GOT3 (cell line): ENCODE data around the gene TAF15.

Source experiments
- DNase-seq: peaks from one replicate; lab custom pipeline; 2025; ENCODE audit warnings: mixed read lengths; lab: John Stamatoyannopoulos, UW

The TAF15 gene

DNA sequence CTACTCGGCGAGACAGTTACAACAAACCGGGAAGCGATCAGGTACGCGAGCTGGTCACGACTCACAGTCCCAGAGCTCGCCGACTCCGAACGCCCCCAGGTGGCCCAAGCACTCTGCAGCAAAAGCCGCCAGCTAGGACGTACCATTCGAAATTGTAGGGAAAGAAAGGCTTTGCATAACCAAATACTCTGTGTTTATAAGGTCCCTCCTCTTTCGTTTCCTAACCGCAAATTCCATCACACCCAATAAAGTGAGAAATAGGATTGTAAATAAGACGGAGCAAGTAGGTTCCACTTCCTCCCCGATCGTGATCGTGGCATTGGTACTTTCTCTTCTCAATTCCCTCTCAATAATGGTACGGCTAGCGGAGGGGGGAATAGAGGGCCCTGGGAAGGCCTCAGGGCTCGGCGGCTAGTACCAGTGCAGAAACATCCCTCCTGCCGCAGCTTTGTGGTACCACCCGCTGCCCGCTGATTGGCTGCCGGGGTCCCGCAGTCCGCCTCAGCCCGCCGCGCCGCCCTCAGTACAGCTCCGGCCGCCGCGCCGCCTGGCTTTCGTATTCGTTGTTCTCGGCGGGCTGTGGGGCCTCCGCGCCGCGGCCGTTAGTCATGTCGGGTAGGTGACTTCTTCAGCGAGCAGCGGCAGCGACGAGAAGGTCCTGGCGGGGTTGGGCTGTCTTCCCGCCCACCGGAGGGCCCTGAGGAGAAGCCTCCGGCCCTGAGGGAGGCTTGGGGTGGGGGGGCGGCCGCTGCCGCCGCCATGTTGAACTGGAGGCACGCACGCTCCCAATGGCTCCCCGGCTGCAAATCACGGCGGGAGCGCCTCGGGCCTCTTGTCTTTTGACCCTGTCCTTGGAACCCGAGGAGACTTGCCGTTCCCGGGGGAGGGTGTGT lies at the start of gene TAF15:
Gene TAF15 (plus strand): TSS at position 523 of the 893 bp plus-strand sequence. CDS start 86 bp downstream, at position 609.
- DNase-seq = peak; percentile 89

DNA sequence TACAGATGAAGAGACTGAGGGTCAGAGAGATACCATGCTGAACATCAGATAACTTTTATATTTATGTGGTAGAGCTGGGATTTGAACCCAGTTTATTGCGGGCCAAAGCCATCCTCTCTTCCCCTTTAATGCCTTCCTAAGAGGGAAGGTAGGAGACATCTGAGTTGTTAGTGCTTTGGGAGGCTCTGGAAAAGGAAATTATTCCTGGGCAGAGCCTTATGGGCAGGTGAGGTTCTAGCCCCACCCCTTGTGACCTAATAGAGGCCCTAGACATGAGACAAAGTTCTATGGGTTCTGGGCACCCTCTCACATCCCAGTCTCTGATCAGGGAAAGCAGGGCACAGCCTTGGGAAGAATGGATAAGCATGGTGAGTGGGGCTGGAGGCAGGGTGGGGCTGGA lies 48.7 kb upstream of the TAF15 start, which contains the start of gene C17orf50:
Gene C17orf50 (plus strand): TSS at position 301 of the 400 bp plus-strand sequence. CDS start 55 bp downstream, at position 356.
- DNase-seq = no peak

DNA sequence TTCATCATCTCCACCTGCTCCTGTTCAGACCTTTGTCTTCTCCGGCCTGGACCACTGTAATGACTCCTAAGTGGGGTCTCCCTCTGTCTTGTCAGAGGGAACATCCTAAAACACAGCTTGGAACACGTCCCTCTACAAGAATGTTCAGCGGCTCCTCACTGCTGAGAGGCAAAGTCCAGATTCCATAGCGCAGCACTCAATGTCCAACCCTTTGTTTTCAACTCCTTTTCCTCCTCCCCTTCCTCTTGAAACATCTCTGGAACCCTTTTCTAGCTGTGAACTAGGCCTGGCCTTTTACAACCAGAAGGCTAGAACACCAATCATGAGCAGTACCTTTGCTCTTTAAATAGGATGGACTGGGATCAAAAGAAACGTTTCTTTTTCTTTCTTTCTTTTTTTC lies 47.7 kb upstream of the TAF15 start:
- DNase-seq = no peak

DNA sequence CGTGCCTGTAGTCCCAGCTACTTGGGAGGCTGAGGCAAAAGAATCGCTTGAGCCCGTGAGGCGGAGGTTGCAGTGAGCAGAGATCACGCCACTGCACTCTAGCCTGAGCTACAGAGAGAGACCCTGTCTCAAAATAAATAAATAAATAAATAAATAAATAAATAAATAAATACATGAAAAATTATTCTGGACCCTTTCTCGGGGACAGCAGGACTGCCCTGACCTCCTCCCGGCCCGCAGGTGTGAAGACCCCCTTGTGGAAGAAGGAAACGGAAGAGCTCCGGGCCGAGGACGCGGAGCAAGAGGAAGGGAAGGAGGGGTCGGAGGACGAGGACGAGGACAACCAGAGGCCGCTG lies 45.5 kb upstream of the TAF15 start:
- DNase-seq = no peak

DNA sequence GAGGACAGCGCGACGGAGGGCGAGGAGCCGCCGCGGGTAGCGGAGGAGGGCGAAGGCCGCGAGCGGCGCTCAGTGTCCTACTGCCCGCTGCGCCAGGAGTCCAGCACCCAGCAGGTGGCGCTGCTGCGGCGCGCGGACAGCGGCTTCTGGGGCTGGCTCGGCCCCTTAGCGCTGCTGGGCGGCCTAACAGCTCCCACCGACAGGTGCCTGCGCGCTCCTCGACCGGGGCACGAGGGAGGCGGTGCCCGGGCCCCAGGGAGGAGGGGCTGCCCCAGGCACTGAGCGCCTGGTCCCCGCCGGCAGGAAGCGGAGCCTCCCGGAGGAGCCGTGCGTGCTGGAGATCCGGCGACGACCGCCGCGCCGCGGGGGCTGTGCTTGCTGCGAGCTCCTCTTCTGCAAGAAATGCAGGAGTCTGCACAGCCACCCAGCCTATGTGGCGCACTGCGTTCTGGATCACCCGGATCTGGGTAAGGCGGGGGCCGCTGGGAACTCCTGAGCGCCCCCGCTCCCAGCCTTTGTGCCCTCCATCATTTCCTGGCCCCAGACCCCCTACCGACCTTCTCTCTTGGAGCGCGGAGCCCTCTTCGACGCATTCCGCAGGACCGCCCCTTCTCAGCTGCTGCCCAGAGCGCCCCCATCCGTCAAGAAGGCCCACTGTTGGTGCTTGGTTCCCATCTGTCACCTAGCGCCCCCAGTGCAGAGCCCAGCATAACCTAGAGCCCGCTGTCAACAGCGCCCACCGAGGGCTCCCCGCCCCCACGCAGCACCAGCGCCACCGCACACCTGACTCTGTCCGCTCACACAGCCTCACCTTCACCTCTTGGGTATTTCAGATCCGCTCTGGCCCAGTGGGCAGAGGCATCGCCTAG lies 44.9 kb upstream of the TAF15 start:
- DNase-seq = peak; percentile 70

DNA sequence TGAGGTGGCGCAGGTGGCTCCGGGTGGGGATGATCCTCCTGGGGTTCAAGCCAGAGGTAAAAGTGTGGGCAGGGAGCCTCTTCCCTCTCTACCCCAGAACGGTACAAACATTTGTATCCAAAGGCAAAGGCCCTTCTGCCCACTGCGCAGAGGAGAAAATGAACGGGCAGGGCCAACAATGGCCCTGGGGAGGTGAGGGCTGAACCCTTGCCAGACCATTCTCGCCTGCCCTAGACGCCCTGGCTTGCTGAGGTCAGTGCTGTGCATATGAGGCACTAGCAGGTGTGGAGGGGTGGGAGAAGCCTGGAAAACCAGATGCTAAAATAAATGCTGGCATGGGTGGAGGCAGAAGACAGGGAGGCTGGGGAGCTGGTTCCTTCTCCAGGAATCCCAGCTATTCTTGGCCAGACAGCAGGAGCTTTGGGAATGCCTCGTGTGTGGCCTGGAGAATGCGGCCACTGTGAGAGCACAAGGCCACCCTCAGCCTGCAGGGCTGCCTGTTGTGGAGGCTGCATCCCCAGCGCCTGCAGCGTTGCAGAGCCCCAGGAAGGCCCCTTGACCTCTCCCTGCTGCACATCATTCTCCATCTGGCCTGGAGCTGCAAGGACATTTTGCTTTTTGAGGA lies 44.1 kb upstream of the TAF15 start:
- no peak for DNase-seq

DNA sequence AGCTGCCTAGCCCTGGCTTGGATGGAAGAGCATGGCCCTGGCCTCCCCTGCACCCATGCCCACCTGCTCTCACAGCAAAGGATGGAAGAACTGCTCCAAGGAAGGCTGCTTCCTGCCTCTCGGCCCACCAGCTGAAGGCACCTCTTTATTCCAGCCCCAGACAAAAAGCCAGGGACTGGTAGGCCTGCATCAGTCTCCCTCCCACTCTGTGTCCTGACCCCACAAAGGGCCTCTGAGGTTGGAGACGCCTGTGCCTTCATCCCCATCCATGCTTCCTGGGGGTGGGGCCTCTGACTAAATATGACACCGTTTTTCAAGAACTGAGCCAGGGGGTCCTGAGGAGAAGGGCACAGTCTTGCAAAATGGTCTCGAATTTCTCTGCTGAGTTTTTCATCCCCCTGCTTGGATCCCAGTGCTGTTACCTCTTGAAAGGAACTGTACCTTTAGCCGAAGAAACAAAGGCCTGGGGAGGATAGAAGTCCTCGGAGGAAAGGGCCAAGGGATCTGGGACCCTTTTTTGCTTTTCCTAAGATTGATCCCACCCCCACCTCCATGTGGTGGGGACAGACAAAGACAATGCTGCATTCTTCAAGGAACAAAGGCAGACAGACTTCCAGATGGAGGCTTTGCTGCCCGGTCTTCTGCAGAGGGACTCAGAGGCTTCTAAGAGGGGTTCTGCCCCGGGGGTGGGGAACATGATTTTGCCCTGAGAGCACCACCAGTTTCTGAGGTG lies 43.4 kb upstream of the TAF15 start:
- DNase-seq = no peak

DNA sequence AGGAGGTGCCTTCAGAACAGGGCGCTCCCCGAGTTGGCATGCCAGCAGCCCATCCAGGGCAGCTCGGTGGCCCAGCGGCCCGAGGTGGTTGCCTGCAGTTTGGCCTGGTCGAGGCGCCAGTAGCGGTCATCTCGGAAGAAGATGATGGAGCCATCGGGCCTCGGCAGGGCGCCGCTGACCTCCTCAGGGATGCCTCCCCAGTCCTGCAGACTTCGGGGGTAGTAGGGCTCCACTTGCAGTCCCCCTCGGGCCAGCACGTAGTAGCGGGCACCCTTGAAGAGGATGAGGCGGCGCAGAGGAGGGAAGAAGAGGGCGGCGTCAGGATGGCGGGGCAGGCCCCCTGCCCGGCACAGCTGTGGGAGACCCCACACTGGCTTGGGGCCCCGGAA lies 42.8 kb upstream of the TAF15 start:
- DNase-seq = no peak

DNA sequence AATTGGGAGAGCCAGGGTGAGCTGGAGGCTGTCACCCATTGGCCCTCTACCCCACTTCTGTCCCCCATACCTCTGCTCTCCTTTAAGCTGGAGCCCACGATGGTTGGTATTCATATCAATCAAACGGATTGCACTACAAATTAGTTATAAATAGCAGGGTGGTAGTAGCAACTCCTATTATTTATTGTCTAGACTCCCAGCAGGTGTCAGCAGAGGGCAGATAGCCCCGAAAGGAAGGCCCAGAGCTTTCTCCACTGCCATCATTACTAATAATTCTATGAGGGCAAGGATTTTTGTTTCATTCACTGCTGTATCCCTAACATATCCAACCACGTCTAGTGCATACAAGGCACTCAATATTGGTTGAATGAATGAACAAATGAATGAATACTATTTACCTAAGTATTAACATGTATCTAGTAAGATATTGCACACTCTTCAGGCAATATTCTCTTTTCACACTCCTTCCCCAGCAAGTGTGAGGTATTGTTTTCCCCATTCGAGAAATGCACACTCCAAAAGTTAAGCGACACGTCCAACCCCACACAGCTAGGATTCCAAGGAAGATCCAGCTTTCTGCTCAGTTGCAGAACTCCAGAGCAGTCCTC lies 42.3 kb upstream of the TAF15 start:
- no peak for DNase-seq

DNA sequence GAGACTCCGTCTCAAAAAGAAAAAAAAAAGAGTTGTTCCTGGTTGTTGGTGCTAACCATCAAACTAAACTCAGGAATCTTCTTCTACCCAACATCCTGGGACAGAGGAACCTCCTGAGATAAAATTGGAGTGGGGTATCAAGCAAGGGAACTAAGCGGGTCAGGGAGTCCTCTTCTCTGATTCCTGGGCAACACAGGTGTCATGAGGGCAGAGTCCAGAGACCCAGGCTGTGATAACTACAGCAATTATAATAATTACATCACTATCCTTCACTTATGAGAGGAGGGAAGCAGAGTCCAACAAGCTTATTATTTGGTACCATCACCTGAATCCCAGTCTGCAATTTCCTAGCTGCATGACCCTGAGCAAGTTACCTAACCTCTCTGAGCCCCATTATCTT lies 40.5 kb upstream of the TAF15 start:
- DNase-seq = no peak

DNA sequence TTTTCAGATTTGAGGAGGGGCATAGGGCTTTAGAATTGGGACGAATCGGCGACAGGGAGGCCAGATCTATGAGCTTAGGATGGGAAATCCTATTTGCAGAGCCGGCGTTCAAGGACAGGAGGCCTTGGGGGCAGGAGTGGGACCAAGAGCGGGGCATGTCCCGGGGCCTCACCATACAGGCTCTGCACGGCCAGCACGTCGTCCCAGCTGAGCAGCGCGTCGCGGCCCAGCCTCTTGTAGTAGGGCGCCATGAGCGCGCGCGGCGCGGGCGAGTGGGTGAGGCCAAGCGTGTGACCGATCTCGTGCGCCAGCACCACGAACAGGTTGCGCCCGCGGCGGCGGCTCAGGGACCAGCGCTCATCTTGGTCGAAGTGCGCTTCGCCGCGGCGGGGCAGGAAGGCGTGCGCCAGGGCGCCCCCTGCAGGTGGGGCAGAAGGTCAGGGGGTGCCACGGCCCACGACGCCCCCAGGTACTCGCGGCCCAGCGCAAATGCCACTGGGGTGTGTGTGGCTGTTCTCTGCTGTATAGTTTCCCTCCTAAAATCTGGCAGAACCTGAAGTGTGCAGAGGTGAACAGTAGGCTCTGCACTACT lies 39.3 kb upstream of the TAF15 start:
- DNase-seq = no peak

DNA sequence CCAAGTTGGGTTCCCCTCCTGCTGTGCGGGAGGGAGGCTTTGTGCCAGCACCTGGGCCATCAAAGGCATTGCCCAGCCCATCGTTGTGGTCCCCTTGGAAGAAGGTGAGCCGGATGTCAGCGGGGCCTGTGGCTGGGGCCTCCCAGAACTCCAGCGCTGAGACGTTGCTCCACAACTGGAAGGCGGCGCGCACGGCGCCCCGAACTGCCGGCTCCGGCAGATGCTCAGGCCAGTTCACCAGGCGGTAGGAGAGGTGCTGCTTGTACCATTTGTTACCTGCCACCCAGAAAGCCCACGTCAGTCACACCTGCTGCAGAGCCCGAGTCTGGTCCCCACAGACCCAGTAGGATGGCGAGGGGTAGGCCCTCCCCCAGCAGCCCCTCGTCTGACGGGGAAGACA lies 36.2 kb upstream of the TAF15 start:
- no peak for DNase-seq

DNA sequence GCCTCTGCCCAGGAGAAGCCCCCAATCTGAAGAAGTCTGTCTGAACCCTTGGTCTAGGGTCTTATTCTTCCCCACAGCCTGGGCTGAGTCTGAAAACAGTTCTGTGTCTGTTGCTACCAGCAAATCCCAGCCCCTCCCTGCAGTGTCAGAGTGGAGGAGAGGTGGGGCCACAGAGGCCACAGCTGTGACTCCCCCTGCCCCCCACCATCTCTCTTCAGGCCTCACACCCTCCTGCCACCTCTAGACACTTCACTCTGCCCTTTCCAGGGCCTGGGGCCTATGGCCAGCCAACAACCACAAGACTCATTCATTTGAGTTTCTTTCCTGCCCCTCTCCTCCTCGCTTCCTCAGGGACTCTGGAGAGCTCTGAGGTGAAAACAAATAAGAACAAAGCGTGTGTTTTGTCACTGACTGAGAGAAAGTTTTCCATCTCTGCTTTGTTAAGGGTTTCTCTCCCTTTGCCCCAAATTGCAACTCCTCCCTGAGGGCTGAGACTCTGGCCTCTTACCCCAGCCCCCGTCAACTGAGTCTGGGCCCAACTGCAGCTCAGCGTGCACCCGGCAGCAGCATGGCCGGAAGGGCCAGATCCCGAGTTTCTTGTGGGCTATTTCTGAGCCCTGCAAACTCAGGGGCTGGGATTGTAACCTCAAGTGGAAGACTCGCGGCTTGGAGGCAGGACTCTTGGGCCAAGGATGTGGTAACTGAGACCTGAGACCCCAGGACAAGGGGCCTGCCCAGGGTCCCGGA lies 35.4 kb upstream of the TAF15 start:
- DNase-seq = no peak

DNA sequence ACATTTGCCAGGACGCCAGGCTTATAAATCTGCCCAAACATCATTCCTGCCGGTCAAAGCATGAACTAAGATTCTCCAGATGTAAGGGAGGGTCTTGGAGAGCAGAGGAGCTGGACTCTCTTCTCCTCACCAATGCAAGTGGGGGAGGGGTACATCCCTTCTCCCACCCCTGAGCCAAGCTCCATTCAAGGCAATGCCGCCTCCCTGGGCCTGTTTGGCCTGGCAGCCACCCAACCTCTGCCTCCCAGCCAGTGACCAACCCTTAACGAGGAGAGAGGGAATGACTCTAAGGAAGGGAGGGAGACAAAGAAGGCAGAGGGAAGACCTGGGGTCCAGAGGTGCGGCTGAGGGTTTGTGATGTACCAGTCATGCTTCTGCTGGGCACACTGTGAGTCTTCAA lies 34.8 kb upstream of the TAF15 start:
- no peak for DNase-seq

DNA sequence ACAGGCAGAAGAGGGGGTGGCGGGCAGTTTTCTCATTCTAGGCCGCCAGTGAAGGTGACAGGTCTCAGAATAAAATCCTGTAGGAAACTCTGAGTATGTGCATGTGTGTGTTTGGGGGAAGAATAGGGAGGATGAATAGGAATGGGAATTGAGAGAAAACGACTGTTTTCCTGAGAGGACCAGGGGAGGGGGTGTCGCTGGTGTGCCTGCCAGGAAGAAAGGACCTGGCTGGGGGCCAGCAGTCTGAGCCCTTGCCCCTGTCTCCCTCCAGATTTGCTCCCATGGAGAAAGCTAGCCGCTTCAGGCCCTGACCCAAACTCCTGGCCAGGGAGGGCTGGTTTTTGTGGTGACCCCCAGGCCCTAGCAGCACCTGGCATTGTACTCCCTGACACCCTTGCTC lies 34.2 kb upstream of the TAF15 start:
- DNase-seq = no peak

DNA sequence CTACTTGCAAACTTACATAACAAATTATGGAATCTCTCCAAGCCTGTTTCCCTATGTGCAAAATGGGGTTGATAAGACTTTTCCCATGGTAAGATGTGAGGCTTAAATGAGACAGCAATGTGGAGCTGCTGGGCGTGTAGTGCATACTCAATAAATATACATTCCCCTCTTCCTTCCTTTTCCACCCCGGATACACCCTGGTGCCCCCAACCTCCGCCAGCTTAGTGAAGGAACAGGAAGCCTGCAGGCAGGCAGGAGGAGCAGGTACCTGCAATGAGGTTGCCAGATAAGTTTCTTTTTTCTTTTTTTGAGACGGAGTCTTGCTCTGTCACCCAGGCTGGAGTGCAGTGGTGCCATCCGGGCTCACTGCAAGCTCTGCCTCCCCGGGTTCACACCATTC lies 33.7 kb upstream of the TAF15 start:
- no peak for DNase-seq

DNA sequence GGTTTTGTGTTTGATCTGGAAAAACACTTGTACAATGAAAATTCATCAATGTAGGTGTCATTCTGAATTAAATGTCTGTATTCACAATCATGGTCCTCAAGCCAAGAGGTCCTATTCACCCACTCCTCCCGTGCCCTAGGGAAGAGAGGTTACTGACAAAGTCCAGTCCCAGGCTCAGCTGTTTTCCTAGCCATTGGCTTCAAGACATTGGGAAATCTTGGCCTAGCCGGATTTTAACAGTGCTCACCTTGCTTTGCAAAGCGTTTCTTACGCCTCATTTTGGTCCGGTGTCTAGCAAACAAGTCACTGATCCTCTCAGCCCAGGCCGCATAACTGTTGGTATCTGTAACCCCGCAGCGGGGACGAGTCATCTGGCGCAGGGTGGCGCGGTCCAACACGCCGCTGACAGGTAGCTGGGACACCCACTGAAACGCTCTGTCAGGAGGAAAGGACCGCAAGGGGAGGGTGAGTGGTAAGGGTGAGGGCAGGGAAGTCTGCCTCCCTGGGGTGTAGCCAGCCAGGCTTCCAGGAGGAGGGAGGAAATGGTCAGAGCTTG lies 30.6 kb upstream of the TAF15 start:
- DNase-seq = no peak

DNA sequence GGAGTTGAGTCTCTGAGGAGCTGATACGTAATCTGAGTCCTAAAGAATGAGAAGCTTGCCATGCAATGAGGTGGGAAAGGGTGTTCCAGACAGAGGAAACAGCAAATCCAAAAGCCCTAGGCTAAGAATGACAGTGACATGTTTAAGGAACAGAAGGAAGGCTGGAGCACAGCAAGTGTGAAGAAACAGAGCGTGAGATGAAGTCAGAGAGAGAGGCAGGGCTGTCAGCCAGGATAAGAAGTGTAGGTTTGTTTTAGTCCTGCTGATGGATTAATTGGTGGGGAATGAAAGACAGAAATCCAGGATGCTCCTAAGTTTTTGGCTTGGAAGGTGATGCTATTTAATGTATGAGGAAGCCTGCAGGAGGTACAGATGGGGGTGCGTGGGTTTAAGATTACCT lies 28.3 kb upstream of the TAF15 start:
- DNase-seq = no peak

DNA sequence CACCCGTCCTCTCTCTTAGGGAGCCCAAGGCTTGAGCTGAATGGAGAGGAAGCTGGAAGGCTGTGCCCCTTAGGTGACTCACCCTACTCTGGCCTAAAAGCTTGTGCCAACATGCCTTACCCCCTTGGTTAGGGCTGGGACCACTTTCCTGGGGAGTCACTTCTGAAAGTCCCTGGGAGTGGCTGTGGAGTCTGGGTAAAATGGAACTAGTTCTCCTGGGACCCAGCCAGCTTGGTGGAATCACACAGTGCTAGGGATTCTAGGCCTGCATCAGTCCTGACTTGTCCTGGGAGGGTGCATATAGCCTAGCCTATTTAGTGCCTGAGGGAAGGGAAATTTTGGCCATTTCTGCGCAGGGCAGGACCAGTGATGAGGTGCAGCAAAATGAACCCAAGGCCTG lies 24.4 kb upstream of the TAF15 start:
- DNase-seq = no peak

DNA sequence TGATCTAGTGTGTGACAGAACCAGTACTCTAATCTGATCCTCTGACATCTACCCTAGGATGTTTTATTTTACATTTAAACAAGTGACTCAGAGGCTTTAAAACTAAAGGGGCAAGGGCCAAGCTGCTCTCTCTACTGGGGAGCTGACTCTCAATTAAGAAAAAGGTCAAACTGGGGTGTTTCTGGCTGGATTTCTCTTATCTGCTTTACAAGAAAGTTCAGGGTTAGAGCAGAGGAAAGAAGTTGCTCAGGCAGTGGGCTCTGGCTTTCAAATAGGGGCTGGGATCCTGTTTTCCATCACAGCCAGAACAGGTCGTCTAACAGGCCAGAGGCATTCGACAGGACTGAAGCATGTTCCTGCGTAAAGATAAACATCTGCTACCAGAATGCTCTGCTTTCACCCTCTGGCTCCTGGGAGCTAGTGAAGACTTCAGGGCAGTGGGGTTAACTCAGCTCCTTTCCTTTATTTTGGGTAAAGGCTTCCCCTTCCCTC lies 22.3 kb upstream of the TAF15 start:
- DNase-seq = no peak
